Brain microvascular endothelial cell (primary cell): ENCODE data around the gene DUSP28.

Experiments used
- DNase-seq: peaks from one replicate; pipeline ENCODE4 v3.0.0-alpha.2; 2020
- H3K27ac ChIP-seq: fragments of 250-450 bp; sonication (Bioruptor Pico); 2 replicates; pipeline ENCODE4 v1.5.1; 2020; ENCODE audit warnings: mild to moderate bottlenecking, moderate library complexity
- H3K27me3 ChIP-seq: fragments of 250-450 bp; sonication (Bioruptor Pico); replicated peaks from 2 replicates; pipeline ENCODE4 v1.5.1; 2020; ENCODE audit warnings: mild to moderate bottlenecking
- H3K36me3 ChIP-seq: fragments of 250-450 bp; sonication (Bioruptor Pico); replicated peaks from 2 replicates; pipeline ENCODE4 v1.5.1; 2020; ENCODE audit warnings: mild to moderate bottlenecking
- H3K4me3 ChIP-seq: 2 replicates; pipeline ENCODE4 v1.5.1; 2011; ENCODE audit warnings: low read depth, mild to moderate bottlenecking, control low read depth, low read length, moderate library complexity
- in situ Hi-C: cut with HindIII; loops from 2 replicates; pipeline ENCODE4 v1.10.0; 2017; ENCODE audit warnings: low sequenced_read_pairs, low pct_ligation_motif_present
- TF ChIP-seq, protein P1 (sequence below): IDR thresholded peaks from 2 replicates; pipeline ENCODE4 v1.5.1; 2011; ENCODE audit warnings: low read depth, mild to moderate bottlenecking, moderate library complexity, low read length, control low read depth, inconsistent platforms; ENCODE audit errors: missing control alignments

DUSP28 gene, protein sequence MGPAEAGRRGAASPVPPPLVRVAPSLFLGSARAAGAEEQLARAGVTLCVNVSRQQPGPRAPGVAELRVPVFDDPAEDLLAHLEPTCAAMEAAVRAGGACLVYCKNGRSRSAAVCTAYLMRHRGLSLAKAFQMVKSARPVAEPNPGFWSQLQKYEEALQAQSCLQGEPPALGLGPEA

DNA sequence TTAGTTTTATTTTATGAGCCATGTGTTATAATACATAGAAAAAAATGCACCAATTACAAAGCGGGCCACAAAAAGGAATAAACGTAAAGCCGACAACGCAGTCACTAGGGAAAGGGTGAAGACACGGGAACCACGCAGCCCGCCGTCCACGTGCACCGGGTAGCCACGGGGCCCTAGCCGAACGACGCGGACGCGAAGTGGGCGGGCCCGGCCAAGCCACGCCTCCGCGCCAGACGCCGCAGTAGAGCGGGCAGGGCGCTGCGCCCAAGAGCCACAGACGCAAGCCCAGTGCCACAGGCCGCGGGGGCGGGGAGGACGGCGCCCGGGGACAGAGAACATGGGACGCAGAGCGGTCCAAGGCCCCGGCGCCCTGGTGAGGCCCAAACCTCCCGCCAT is at the start of gene DUSP28:
TSS of gene DUSP28 (plus strand) at position 274 of the 396 bp plus-strand sequence. CDS start 328 bp downstream, outside the sequence.
- in situ Hi-C loops = no loop called here
- Histone ChIP-seq H3K36me3 (no peaks in the 10 kb centered on the region), H3K27me3 (no peaks in the 10 kb centered on the region), H3K4me3 (peak within 1 kb of the TSS; percentile 71), H3K27ac (peak within 1 kb of the TSS; percentile 82)
- peak; percentile 78 for DNase-seq
- TF ChIP-seq, protein P1, sequence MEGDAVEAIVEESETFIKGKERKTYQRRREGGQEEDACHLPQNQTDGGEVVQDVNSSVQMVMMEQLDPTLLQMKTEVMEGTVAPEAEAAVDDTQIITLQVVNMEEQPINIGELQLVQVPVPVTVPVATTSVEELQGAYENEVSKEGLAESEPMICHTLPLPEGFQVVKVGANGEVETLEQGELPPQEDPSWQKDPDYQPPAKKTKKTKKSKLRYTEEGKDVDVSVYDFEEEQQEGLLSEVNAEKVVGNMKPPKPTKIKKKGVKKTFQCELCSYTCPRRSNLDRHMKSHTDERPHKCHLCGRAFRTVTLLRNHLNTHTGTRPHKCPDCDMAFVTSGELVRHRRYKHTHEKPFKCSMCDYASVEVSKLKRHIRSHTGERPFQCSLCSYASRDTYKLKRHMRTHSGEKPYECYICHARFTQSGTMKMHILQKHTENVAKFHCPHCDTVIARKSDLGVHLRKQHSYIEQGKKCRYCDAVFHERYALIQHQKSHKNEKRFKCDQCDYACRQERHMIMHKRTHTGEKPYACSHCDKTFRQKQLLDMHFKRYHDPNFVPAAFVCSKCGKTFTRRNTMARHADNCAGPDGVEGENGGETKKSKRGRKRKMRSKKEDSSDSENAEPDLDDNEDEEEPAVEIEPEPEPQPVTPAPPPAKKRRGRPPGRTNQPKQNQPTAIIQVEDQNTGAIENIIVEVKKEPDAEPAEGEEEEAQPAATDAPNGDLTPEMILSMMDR = no peak

DNA sequence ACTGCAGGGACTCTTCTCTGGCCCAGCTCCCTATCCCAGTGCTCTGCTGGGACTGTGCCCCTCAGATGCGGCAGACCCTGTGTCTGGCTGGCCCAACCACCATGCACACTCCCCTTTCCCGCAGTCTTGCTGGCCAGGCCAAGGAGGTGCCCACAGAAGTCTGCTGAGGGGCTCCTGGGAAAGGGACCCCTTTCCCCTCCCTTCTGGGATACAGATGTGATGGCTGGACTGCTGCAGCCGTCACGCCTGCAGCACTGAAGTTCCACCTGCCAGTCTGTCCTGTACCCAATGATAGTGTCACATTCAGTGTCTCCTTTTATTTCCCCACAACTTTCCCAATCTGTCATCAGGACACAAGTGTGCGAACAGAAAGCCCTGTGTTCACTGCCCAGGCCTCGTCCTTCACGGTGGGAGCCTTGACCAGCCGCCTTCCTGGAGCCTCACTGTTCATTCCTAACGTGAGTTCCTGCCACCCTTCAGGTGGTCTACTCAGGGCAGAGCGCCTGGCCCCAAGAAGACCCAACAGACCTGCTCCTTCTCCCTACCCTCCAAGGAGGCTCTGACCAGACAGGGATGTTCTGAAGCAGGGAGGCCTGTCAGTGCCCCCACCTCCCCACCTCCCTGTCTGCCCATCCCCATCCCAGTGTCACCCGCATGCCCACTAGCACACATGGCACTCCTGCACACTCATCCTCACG is 49.5 kb upstream of the DUSP28 start:
- in situ Hi-C loops = no loop called here
- no peak for DNase-seq

DNA sequence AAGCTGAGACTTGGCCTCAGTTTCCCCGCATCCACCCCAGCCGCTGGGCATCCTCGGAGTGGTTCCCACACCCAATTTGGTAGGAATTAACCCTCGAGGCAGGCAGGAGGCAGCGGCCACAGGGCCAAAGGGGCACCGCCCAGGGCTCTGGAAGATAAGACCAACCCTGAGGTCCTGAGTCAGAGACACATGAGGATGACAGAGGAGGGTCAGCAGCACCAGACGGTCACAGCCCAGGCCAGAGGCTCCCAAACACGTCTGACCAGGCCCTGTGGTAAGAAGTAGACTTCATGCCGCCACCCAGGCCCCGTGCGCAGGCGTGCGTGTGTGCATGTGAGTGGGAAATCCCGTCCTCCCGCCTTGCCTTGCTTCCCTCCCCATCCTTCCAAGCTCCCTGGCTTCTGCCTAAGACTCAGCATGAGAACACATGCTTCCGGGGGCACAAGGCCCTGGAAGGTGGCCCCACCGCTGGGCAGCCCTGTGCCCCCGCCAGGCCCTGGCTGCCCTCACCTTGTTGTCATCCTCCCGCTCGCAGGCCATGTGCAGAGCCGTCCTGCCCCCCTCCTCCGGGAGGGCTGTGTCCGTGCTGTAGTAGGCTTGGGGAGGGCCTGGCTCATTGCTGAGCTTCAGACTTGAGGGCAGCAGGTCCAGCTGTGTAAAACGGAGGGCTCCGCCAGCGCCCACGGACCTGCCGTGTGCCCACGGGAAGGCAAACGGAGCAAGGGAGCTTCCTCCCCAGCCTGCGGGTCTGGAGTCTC is 48.6 kb upstream of the DUSP28 start:
- Histone ChIP-seq H3K36me3 (no peaks in the 10 kb centered on the region), H3K27ac (no peak overlapping the region), H3K27me3 (no peaks in the 10 kb centered on the region), H3K4me3 (no peak overlapping the region)
- no peak for DNase-seq
- in situ Hi-C loops = no loop called here
- TF ChIP-seq, protein P1 = no peak

More for the DNA sequence above, 49.5 kb upstream of the DUSP28 start:
- H3K4me3 ChIP-seq = no peak overlapping the region
- H3K27ac ChIP-seq = no peak overlapping the region
- no peaks in the 10 kb centered on the region for H3K36me3 ChIP-seq
- H3K27me3 ChIP-seq = no peaks in the 10 kb centered on the region
- TF ChIP-seq, protein P1 = no peak

DNA sequence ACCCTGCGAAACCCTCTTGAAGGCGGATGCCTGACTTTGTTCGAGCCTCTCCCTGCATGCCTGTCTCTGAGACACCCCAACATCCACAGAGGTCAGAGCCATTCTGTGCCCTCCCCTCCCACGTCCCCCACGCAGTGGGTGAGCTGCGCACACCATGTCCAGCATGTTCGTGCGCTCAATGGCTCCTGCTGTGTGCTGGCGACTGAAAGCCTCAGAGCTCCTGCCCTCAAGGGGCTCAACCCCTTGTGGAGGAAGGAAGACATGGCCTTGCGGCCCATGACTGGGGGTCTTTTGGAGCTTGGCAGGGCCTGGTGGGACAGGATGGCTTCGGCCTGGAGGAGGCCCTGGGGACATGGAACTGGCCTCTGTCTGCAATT is 48.1 kb upstream of the DUSP28 start:
- no peaks in the 10 kb centered on the region for H3K36me3 ChIP-seq
- DNase-seq = no peak
- TF ChIP-seq, protein P1 = no peak
- H3K27me3 ChIP-seq = no peaks in the 10 kb centered on the region
- no peak overlapping the region for H3K27ac ChIP-seq
- H3K4me3 ChIP-seq = no peak overlapping the region
- in situ Hi-C loops = no loop called here

DNA sequence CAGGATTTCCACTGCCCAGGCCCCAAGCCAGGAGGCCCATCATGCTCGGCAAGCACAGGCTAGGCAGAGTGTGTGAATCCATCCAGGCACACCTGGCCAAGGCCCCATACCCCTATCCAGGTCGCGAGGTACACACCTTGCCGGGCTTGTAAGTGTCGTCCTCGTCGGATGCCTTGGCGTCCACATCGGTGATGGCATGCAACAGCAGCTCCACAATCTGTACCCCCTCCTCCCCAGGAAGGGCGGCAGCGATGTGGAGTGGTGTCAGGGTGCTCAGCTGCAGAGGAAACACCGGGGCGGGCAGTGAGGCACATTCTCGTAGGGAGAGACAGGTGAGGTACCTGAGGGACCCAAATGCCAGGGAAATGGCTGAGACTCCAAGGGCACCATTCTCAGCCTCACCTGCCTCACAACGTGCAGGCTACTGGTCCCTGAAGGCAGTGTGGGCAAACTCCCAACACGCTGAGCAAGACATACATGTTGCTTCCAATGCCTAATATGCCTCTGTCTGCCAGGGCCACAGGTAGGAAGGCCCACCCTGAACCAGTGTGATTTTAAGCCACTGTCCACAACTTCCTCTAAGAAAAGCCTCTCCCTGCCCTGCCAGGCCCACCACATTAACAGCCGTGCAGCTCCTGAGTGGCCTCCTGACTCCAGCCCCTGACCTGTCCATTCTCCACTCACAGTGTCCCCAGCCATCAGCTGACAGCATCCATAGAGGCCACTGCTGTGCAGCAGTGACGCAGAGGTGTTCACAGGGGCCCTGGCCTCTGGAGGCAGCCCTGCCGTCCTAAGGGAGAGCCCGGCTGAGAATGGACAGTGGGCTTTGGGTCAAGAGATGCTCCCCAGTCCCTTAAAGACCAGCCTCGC is 47.3 kb upstream of the DUSP28 start:
- no peak for DNase-seq
- no peak overlapping the region for H3K4me3 ChIP-seq
- H3K27ac ChIP-seq = no peak overlapping the region
- TF ChIP-seq, protein P1 = no peak
- H3K27me3 ChIP-seq = no peaks in the 10 kb centered on the region
- in situ Hi-C loops = no loop called here
- no peaks in the 10 kb centered on the region for H3K36me3 ChIP-seq
